ENCODE results near the gene SWAP70. TPM values are rescaled to one million over a fixed set of nuclear protein-coding genes. Genes with fewer than 3 reads are reported as not detected.
A peak's percentile ranks its signal among the peaks of the same experiment; 100 is the strongest.

SWAP70 gene
- polyA plus RNA-seq, 3 donors = 10.9 to 26.4 (median 13.8) TPM

GRCh38 chr11:9710852-9711251 is 47.0 kb downstream of the SWAP70 start:
- H3K27ac ChIP-seq (ENCODE audit: low read depth in 1 of 2, low read length in 2 of 2) = no peak overlapping the region
- intact Hi-C loops (cut with micrococcal nuclease) = loop anchor here in 1 of 2 donors (10.0 kb wide), 1 partner anchor 46 kb away; the partner anchor contains the start of gene SWAP70
- H2AFZ ChIP-seq (ENCODE audit: insufficient read depth, low read depth, low read length, poor library complexity, severe bottlenecking) = no peak overlapping the region
- H3K4me1 Mint-ChIP-seq = peaks cover 17% of the 10 kb centered on the region
- no peak for TF ChIP-seq CTCF (IDR thresholded peaks at IDR 0.05)
- no peak overlapping the region for H3K27ac Mint-ChIP-seq
- H4K20me1 ChIP-seq (ENCODE audit: insufficient read depth, low read length) = peaks cover 54% of the 10 kb centered on the region
- H3K9me3 ChIP-seq (replicated peaks in 1 of 2; ENCODE audit: control insufficient read depth in 1 of 2, insufficient read depth in 1 of 2, low read length in 2 of 2) = no peaks in the 10 kb centered on the region
- no peak overlapping the region for H3K9ac ChIP-seq (ENCODE audit: insufficient read depth, low read length, poor library complexity, severe bottlenecking)
- H3K27me3 ChIP-seq (ENCODE audit: control insufficient read depth in 2 of 2, insufficient read depth in 2 of 2, low read length in 2 of 2) = no peaks in the 10 kb centered on the region
- H3K4me3 Mint-ChIP-seq = no peak overlapping the region
- peaks cover 21 to 23% of the 10 kb centered on the region in 2 donors for H3K36me3 Mint-ChIP-seq
- no peak overlapping the region for H3K4me3 ChIP-seq (replicated peaks in 1 of 3; ENCODE audit: low read depth in 2 of 3, low read length in 3 of 3)
- peaks cover 0 to 10% of the 10 kb centered on the region in 2 donors for H3K36me3 ChIP-seq (replicated peaks in 1 of 2; ENCODE audit: control insufficient read depth in 1 of 2, insufficient read depth in 2 of 2, low read length in 2 of 2)
- 100% methylated on average over 1 of the region's 1 CpG for WGBS (ENCODE audit: insufficient coverage)
- H3K9me3 Mint-ChIP-seq = peaks cover 0 to 3% (median 0%) of the 10 kb centered on the region in 7 donors
- H3K4me2 ChIP-seq (replicated peaks; ENCODE audit: extremely low read depth, low read length, poor library complexity, severe bottlenecking) = no peak overlapping the region
- H3K27me3 Mint-ChIP-seq (ENCODE audit: low read depth in 3 of 3) = peaks cover 0 to 2% (median 0%) of the 10 kb centered on the region in 3 donors
- peaks cover 7 to 13% of the 10 kb centered on the region in 2 donors for H3K4me1 ChIP-seq (ENCODE audit: control insufficient read depth in 1 of 2, insufficient read depth in 2 of 2, low read length in 2 of 2)
- no peak for DNase-seq
- peaks cover 36% of the 10 kb centered on the region for H3K79me2 ChIP-seq (ENCODE audit: insufficient read depth, low read length)

- Mint-ChIP-seq H3K36me3 (peaks cover 24 to 26% of the 10 kb centered on the region in 2 donors), H3K4me3 (no peak overlapping the region), H3K27me3 (ENCODE audit: low read depth in 3 of 3) (peaks cover 0 to 2% (median 0%) of the 10 kb centered on the region in 3 donors), H3K4me1 (peaks cover 20% of the 10 kb centered on the region), H3K27ac (peak overlapping the region in 1 of 7 donors; percentile 2), H3K9me3 (peaks cover 0 to 3% (median 0%) of the 10 kb centered on the region in 7 donors)
- H3K9ac ChIP-seq (ENCODE audit: insufficient read depth, low read length, poor library complexity, severe bottlenecking) = no peak overlapping the region
- no peak overlapping the region for H2AFZ ChIP-seq (ENCODE audit: insufficient read depth, low read depth, low read length, poor library complexity, severe bottlenecking)
- H3K27me3 ChIP-seq (ENCODE audit: control insufficient read depth in 2 of 2, insufficient read depth in 2 of 2, low read length in 2 of 2) = no peaks in the 10 kb centered on the region
- intact Hi-C loops (cut with micrococcal nuclease) = loop anchor here in 1 of 2 donors (10.0 kb wide), 1 partner anchor 47 kb away; the partner anchor contains the start of gene SWAP70
- H3K4me2 ChIP-seq (replicated peaks; ENCODE audit: extremely low read depth, low read length, poor library complexity, severe bottlenecking) = no peak overlapping the region
- no peak for DNase-seq
- peaks cover 50% of the 10 kb centered on the region for H4K20me1 ChIP-seq (ENCODE audit: insufficient read depth, low read length)
- peaks cover 14 to 20% of the 10 kb centered on the region in 2 donors for H3K4me1 ChIP-seq (ENCODE audit: control insufficient read depth in 1 of 2, insufficient read depth in 2 of 2, low read length in 2 of 2)
- peaks cover 0 to 10% of the 10 kb centered on the region in 2 donors for H3K36me3 ChIP-seq (replicated peaks in 1 of 2; ENCODE audit: control insufficient read depth in 1 of 2, insufficient read depth in 2 of 2, low read length in 2 of 2)
- WGBS (ENCODE audit: insufficient coverage) = 89% methylated on average over 6 of the region's 7 CpGs
- H3K4me3 ChIP-seq (replicated peaks in 1 of 3; ENCODE audit: low read depth in 2 of 3, low read length in 3 of 3) = no peak overlapping the region
- no peak overlapping the region for H3K27ac ChIP-seq (ENCODE audit: low read depth in 1 of 2, low read length in 2 of 2)
- TF ChIP-seq CTCF (IDR thresholded peaks at IDR 0.05) = no peak
- H3K9me3 ChIP-seq (replicated peaks in 1 of 2; ENCODE audit: control insufficient read depth in 1 of 2, insufficient read depth in 1 of 2, low read length in 2 of 2) = no peaks in the 10 kb centered on the region
- H3K79me2 ChIP-seq (ENCODE audit: insufficient read depth, low read length) = peaks cover 35% of the 10 kb centered on the region
Measured at GRCh38 chr11:9711454-9712307, 47.8 kb downstream of the SWAP70 start.

Data from CD14-positive monocyte (primary cell).